Fibroblast of peridontal ligament (primary cell): ENCODE results near the gene ASCC3.
"Not testable (repeated sequence)": the region's sequence is repeated elsewhere in the genome, so short reads cannot be mapped to it uniquely, and the experiment has no call there.

ENCODE experiments used
- DNase-seq: peaks from one replicate; pipeline ENCODE4 v3.0.0-alpha.2; 2010; ENCODE audit errors: extremely low read depth

ASCC3 gene

GRCh38 chr6:100883347-100883746, 2.2 kb upstream of the ASCC3 start:
- DNase-seq = no peak

- peak; percentile 42 for DNase-seq
Observed at GRCh38 chr6:100881707-100882040, 545 bp upstream of the ASCC3 start.

DNA sequence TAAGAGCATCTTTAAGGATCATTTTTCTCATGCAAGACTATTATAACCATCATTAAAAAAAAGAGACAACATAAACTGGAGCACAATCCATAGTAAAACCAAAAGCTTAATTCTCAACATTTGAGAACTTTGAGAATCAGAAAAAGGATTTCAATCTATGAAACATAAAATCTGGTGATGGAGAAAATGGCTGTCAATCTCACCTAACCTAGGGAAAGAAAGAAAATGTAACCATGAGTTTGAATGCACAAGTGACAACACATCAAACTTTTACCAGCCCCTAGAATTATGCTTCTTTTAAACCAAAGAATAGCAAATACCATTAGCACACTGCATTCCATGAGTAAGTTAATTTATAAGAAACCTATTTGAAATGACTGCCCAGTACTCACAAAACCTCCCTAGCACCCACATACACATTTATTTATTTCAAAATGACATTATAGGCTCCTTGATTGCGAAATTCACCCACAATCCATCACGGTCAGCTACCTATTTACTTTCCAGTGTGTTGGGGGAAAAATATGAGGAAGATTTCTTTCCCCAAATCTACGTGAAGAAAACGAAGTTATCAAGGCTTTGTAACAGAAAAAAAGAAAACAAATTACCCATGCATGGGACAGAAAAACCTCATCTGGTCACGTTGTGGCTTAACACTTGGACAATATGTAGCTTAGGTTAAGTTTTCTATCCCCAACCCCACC, 828 bp downstream of the ASCC3 start:
- peak; percentile 51 for DNase-seq

DNA sequence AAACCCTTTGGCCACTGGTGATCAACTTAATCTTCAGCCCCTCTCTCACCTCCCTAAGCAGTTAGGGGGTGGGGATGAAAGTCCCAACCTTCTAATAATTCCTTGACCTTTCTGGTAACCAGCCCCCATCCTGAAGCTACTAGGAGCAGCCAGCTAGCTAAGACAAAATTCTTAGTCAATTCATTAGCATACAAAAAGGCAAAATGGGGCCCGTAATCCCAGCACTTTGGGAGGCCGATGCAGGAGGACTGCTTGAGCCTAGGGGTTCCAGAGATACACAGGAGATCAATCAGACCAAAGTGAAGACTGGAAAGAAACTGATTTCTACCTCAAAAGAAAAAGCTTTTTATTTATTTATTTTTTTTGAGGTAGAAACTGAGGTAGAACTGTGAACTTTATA, 1.8 kb downstream of the ASCC3 start:
- DNase-seq = no peak

DNA sequence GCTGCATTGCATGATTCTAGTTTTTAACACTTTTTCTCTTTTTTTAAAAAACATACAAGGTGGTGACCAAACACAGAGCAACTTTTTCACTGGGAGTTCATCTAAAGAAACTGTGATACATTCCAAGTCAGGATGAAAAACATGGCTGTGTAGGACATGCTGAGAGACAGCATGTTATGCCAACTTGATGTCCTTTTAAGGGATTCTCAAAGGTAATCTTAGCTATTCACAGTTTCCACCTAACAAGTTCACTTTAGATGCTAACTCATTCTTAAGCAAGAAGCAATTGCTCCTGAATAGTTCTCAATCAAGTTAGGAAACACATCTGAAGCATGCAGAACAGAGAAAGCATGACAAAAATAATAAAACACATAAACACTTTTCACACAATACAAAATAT, 3.3 kb downstream of the ASCC3 start:
- DNase-seq = no peak

DNA sequence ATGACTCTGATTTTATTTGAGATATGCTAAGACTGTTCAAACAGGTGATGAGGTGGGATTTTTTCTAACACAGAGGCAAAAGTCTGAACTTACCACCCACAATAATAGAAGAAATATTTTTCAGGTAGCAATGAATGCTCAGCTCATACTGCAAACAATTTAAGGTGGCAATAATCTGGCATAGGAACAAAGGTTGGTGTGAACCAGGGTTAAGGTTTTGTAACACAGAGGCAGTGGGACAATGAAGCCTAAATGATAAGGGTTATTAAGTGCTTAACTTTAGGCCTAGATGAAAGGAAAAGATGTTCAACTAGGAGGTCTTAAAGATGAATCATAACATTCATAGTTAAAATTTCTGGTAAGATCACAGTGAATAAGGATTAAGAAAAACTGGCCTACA, 4.9 kb downstream of the ASCC3 start:
- no peak for DNase-seq

- DNase-seq = no peak
Observed at GRCh38 chr6:100865525-100865924, 15.6 kb downstream of the ASCC3 start.

GRCh38 chr6:100862063-100862462, 19.1 kb downstream of the ASCC3 start:
- DNase-seq = no peak

DNA sequence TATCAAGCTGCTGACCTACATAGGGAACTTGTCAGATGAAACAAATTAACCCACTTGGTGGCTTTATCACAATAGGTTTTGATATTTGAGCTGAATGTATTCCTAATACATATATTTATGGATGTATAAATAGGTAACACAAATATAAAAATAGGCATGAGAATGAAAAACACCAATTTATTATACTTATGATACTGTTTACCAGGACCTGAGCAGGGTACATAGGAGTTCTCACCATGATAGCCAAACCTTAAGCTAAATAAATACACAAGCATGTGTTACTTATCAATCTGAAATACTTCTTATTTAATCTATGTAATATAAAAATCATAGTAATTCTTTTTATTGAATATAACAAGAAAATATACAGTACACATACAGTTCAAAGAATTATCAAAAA, 25.0 kb downstream of the ASCC3 start:
- DNase-seq = no peak

- DNase-seq = no peak
Observed at GRCh38 chr6:100851819-100852218, 29.3 kb downstream of the ASCC3 start.

DNA sequence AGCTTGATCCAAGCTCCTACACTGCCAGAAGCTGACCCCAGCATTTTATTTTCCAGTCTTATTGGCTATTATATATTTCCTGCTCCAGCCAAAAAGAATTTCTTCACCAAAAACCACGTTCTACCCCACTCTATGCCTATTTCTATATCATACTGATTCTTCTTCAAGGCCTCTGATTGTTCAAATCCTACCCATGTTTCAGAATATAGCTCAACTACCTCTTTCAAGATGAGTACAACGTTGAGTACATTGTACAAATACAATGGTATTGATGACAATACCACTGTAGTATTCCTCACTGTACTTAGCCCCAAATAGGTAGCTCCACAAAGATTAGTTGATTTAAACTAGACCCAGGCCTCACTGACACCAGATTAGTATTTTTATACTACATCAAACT, 31.0 kb downstream of the ASCC3 start:
- DNase-seq = no peak

DNA sequence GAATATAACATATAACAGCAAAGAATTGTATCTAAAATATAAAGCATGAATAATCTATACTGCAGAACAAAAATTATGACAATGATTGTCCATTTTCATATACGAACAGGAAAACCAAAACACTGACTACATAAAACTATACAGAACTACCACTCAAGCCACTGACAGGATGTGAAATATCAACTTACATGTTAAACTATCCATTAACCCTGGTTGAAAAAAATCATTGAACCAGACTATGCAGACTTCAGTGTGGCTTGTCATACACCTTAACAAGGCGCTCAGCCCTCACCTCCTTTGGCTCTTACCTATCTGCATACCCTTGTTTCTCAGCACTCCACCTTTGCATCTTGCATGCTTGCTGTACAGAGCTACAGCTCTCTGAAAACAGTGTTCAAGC, 34.9 kb downstream of the ASCC3 start:
- no peak for DNase-seq

DNA sequence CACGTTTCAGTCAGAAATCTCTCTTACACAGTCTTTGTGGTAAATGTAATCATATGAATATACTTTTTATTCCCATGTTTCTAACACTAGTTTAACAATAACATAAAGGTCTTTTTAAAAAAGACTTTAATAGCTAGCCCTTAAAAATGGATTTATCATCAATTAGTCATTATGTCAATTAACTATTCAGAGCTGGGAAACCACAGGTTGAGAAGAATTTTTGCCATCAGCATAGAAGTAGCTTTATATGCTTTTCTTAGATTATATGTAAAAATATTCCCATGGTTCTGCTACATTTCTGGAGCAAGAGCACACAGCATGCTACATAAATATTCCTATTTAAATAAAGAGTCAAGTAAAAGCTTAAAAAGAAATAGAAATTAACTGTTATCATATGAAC, 35.5 kb downstream of the ASCC3 start:
- no peak for DNase-seq

DNA sequence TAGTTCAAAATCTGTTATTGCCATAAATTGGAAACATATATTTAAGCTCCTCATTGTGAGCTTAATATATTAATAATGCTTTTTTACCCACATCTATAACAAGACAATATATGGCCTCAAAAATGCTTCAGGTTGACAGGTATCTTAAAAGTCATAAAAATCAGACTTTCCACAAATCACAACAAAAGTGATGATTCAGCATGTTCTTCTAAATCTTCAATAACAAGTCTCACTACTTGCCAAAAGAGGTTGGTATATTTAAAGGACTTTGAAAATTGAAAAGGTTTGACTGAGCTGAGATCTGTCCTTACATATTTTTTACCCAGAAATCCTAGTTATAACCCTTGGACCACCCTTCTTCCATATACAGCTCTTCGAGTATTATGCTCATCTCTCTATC, 41.7 kb downstream of the ASCC3 start:
- no peak for DNase-seq

- DNase-seq = no peak
Observed at GRCh38 chr6:100838011-100838410, 43.1 kb downstream of the ASCC3 start.

GRCh38 chr6:100833972-100834574, 47.1 kb downstream of the ASCC3 start:
- DNase-seq = no peak

DNA sequence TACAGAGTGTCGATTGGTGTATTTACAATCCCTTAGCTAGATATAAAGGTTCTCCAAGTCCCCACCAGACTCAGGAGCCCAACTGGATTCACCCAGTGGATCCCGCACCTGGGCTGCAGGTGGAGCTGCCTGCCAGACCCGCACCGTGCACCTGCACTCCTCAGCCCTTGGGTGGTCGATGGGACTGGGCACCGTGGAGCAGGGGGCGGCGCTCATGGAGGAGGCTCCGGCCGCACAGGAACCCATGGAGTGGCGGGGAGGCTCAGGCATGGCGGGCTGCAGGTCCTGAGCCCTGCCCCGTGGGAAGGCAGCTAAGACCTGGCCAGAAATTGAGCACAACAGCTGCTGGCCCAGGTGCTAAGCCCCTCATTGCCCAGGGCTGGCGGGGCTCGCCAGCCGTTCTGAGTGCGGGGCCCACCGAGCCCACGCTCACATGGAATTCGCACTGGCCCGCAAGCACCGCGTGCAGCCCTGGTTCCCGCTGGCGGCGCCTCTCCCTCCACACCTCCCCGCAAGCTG, 52.0 kb downstream of the ASCC3 start:
- DNase-seq = not testable (repeated sequence)

DNA sequence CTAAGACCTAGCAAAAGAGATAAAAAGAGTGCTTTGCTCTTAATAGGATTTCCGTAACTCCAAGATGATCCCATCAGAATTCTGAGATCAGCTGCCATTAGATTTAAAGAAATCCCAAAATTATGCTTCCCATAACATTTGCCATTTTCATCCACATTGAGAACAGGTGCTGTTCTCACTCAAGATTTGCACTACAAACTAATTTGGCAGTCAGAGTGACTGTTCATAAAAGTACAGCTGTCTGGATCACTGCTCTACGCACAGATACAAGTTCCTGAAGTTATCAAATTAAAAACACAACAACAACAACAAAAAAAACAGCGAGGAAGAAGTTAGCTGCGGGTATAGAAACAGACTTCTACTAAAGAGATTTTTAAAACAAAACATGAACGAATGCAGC, 58.1 kb downstream of the ASCC3 start:
- no peak for DNase-seq

DNA sequence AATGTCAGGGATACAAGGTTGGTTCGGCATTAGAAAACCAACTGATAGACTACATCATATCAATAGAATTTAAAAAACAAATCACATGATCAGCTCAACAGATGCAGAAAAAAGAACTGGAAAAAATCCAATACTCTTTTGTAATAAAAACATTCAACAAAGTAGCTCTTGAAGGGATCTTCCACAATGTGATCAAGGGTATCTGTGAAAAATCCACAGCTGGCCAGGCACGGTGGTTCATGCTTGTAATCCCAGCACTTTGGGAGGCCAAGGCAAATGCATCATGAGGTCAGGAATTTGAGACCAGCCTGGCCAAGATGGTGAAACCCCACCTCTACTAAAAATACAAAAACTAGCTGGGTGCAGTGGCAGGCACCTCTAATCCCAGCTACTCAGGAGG, 63.1 kb downstream of the ASCC3 start:
- DNase-seq = peak; percentile 6

DNA sequence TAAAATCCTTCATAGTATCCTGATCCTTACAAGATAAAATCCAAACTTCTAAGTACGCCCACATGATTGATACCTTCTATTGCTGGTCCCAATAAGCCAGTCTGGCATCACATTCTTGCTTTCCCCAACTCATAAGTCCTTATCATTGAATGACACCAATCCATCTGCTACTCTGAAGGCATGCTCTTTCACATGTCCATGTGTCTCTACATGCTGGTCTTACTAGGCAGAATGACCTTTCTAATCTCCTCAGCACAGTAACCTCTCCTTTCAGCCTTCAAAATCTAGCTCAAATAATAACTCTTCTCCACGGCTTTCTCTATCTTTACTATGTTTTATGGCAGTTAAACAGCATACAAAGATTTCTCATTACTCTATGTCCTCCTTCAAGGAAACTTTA, 71.1 kb downstream of the ASCC3 start:
- no peak for DNase-seq

GRCh38 chr6:100809346-100809745, 71.8 kb downstream of the ASCC3 start:
- no peak for DNase-seq

DNA sequence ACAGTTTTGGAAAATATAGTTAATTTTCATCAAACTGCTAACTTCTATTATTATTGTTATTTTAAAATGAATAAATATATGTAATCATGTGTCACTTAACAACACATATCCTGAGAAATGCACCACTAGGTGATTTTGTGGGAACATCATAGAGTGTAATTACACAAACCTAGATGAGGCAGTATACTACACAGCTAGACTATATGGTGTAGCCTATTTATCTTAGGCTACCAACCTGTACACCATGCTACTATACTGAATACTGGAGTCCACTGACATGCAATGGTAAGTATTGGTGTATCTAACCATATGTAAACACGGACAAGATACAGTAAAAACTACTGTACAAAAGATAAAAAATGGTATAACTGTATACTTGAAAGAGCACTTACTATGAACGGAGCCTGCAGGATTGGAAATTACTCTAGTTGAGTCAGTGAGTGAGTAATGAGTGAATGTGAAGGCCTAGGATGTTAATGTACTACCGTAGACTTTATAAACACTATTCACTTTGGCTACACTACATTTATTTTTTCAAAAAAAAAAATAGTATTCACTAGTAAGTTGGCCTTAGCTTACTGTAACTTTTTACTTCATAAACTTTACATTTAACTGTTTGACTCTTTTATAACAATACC, 72.4 kb downstream of the ASCC3 start:
- DNase-seq = peak; percentile 62

DNA sequence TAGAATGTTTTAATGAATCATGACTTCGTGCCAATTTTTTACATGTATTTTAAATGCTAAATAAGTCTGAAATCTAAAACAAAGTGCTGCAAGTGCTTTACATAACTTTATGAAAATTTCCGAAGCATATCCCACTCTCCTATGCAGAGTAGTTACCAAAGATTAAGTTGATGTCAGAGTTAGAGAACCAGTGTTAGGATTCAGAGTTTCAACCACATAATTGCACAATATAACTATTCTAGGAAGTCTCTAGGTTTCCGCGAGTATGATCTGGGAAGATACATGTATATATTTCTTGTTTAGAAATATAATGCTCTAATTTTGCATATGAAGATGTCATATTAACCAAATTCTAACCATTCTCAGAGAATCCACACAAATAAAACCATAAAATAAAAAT, 74.8 kb downstream of the ASCC3 start:
- no peak for DNase-seq
